HepG2 (cell line): ENCODE results near the gene ANKRD6. TPM values are rescaled to one million over a fixed set of nuclear protein-coding genes. Genes with fewer than 3 reads are reported as not detected.
A peak's percentile ranks its signal among the peaks of the same experiment; 100 is the strongest.

Source experiments
- ARID4A ChIP-seq: sonication (generic); formaldehyde crosslinking; IDR thresholded peaks from 2 replicates; pipeline ENCODE4 v1.5.0; 2020; ENCODE audit warnings: mild to moderate bottlenecking, missing genetic modification reagents, borderline replicate concordance
- ETS1 ChIP-seq: sonication (generic); formaldehyde crosslinking; IDR thresholded peaks from 2 replicates; pipeline ENCODE4 v1.4.0; 2020; ENCODE audit warnings: missing genetic modification reagents
- HMG20A ChIP-seq: IDR thresholded peaks from 2 replicates; pipeline ENCODE4 v1.6.1; 2016; ENCODE audit warnings: borderline replicate concordance
- KDM2A ChIP-seq: sonication (generic); formaldehyde crosslinking; IDR thresholded peaks from 2 replicates; pipeline ENCODE4 v1.4.0; 2020; ENCODE audit warnings: low read depth, missing genetic modification reagents, borderline replicate concordance
- NFRKB ChIP-seq: fragments of 450-650 bp; IDR thresholded peaks from 2 replicates; pipeline ENCODE4 v1.6.1; 2017
- NRL ChIP-seq: sonication (generic); formaldehyde crosslinking; IDR thresholded peaks from 2 replicates; pipeline ENCODE4 v1.5.0; 2020; ENCODE audit warnings: missing genetic modification reagents, mild to moderate bottlenecking, moderate library complexity, borderline replicate concordance
- ZBTB38 ChIP-seq: sonication (generic); formaldehyde crosslinking; IDR thresholded peaks from 2 replicates; pipeline ENCODE4 v1.5.1; 2020; ENCODE audit warnings: mild to moderate bottlenecking, missing genetic modification reagents
- ZNF263 ChIP-seq: sonication (generic); formaldehyde crosslinking; IDR thresholded peaks from 2 replicates; pipeline ENCODE4 v1.4.0; 2020; ENCODE audit warnings: missing genetic modification reagents
- ZNF414 ChIP-seq: sonication (generic); formaldehyde crosslinking; IDR thresholded peaks from 2 replicates; pipeline ENCODE4 v1.5.0; 2020; ENCODE audit warnings: missing genetic modification reagents
- ZNF777 ChIP-seq: sonication (generic); formaldehyde crosslinking; IDR thresholded peaks from 2 replicates; pipeline ENCODE4 v1.4.0; 2020; ENCODE audit warnings: missing genetic modification reagents
- ZNF800 ChIP-seq: sonication (generic); formaldehyde crosslinking; IDR thresholded peaks from 2 replicates; pipeline ENCODE4 v1.4.0; 2020; ENCODE audit warnings: missing genetic modification reagents
- ZNF891 ChIP-seq: sonication (generic); formaldehyde crosslinking; IDR thresholded peaks from 2 replicates; pipeline ENCODE4 v1.5.0; 2020; ENCODE audit warnings: mild to moderate bottlenecking, missing genetic modification reagents
- polyA plus RNA-seq, 8 experiments: library from polyadenylated mRNA; depleted of rRNA in 3 of 8; stranded (reverse) in 7 of 8; unstranded in 1 of 8; fragments of >200 nt; fragmentation: Illumina TruSeq in 4 of 8; extraction: Trizol in 4 of 8; gene quantifications; 2 replicates each; pipeline versions ENCODE4 v1.2.1 to v1.2.3, GENCODE V29; 2011 to 2016; ENCODE audit warnings: low read depth in 4 of 8, missing spikeins in 1 of 8, mixed read lengths in 1 of 8; ENCODE audit not compliant: insufficient read depth in 1 of 8
- total RNA-seq, 5 experiments: library from RNA; depleted of rRNA; stranded (reverse); fragments of >200 nt; fragmentation: Illumina TruSeq; extraction: Trizol; gene quantifications; 2 replicates each; pipeline ENCODE4 v1.2.3, GENCODE V29; 2016; ENCODE audit warnings: low read depth in 1 of 5

The ANKRD6 gene
- total and polyA plus RNA-seq, 2 of the 13 experiments (the other 11 are each of a cell fraction or from before 2014, with no cell fraction given) = 0.18 to 0.36 TPM

GRCh38 chr6:89411145-89412070 lies 21.5 kb upstream of the ANKRD6 start (continued):
- TF ChIP-seq ZNF891 (CRISPR knock-in tag) (peak; percentile 46; the same call in 1 of the 2 replicates), ZBTB38 (no peak), ZNF414 (0 out of 2 replicates have a peak, but pooled peaks have one; percentile 45), ETS1 (CRISPR knock-in tag) (0 out of 2 replicates have a peak, but pooled peaks have one; percentile 25), NRL (CRISPR knock-in tag) (0 out of 2 replicates have a peak, but pooled peaks have one; percentile 31), ZNF263 (CRISPR knock-in tag) (0 out of 2 replicates have a peak, but pooled peaks have one; percentile 33), ZNF800 (CRISPR knock-in tag) (peak; percentile 76; the same call in 1 of the 2 replicates), ARID4A (CRISPR knock-in tag) (peak; percentile 20; the same call in 1 of the 2 replicates), KDM2A (CRISPR knock-in tag) (0 out of 2 replicates have a peak, but pooled peaks have one; percentile 19), HMG20A (CRISPR knock-in tag) (no peak), NFRKB (no peak), ZNF777 (CRISPR knock-in tag) (peak; percentile 84)
